Large intestine (tissue), 3 donors: ENCODE data around the gene WFDC12. TPM values are rescaled to one million over a fixed set of nuclear protein-coding genes. Genes with fewer than 3 reads are reported as not detected.

ENCODE experiments used
- DNase-seq, 2 donors: peaks; one replicate each; pipeline versions ENCODE4 v3.0.0 to v3.0.0-alpha.2; 2013
- H3K27ac ChIP-seq: one replicate; pipeline ENCODE4 v1.5.1; 2013; ENCODE audit warnings: low read length
- H3K27me3 ChIP-seq: 2 replicates; pipeline ENCODE4 v1.6.1; 2013; ENCODE audit warnings: low read length; ENCODE audit not compliant: control insufficient read depth, insufficient read depth
- H3K36me3 ChIP-seq: 2 replicates; pipeline ENCODE4 v1.6.1; 2013; ENCODE audit warnings: low read length; ENCODE audit not compliant: control insufficient read depth, insufficient read depth
- H3K4me1 ChIP-seq: one replicate; pipeline ENCODE4 v1.6.1; 2013; ENCODE audit warnings: low read length; ENCODE audit not compliant: control insufficient read depth, insufficient read depth
- H3K4me3 ChIP-seq: one replicate; pipeline ENCODE4 v1.5.1; 2013; ENCODE audit warnings: low read length
- H3K9me3 ChIP-seq: one replicate; pipeline ENCODE4 v1.6.1; 2013; ENCODE audit warnings: mild to moderate bottlenecking, low read depth, low read length, moderate library complexity; ENCODE audit not compliant: control insufficient read depth
- WGBS: methylation state at CpG from one replicate; pipeline ENCODE4 v1.1.5; 2013; ENCODE audit warnings: low lambda C conversion rate; ENCODE audit not compliant: insufficient coverage; 5-methylcytosine and 5-hydroxymethylcytosine counted together
- polyA plus RNA-seq: library from polyadenylated mRNA; unstranded; fragments of 120-200 nt; gene quantifications from one replicate; pipeline ENCODE4 v1.2.1, GENCODE V29; 2013

The WFDC12 gene
- polyA plus RNA-seq, 1 donor = not detected

DNA sequence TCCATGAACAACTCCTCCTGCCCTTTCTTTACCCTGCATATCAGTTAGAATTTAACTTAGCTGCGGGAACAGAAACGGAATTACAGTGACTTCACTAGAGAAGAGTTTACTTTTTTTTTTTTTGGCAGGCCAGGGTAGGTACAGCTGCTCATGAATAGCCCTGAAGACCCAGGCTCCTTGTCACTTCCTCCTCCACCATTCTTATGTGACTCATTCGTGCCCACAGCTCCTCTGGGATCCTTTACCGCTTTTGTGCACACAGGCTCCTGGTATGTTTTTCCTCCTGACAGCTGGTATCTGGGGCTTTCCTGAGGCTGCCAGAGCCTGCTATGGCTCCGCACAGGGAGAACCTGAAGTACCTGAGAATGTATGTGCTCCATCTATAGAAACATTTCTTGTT is 19.5 kb downstream of the WFDC12 start:
- H3K27me3 ChIP-seq = peaks cover 36% of the 10 kb centered on the region
- no peaks in the 10 kb centered on the region for H3K36me3 ChIP-seq
- no peak for DNase-seq
- H3K4me3 ChIP-seq = no peak overlapping the region
- H3K9me3 ChIP-seq = peaks cover 3% of the 10 kb centered on the region
- H3K27ac ChIP-seq = no peak overlapping the region
- peaks cover 3% of the 10 kb centered on the region for H3K4me1 ChIP-seq
- no CpG with 5 or more reads among the region's 5 CpGs for WGBS

DNA sequence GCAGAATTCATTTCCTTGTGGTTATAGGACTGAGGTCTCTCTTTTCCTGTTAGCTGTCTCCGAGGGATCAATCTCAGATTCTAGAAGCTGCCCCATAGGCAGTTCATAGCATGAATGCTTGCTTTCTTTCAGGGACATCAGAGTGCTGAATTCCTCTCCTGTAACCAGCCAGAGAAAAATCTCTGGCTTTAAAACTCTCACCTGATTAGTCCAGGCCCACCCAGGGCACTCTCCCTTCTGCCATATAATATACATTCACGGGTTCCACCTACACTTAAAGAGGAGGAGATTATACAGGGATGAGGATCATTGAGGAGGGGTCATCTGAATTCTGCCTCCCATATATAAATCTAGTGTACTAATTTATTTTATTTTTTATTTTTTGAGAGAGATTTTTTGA is 21.2 kb downstream of the WFDC12 start:
- WGBS = 93% methylated on average over 2 of the region's 2 CpGs
- no peaks in the 10 kb centered on the region for H3K36me3 ChIP-seq
- H3K27ac ChIP-seq = no peak overlapping the region
- DNase-seq = no peak
- H3K9me3 ChIP-seq = peaks cover 5% of the 10 kb centered on the region
- peaks cover 51% of the 10 kb centered on the region for H3K27me3 ChIP-seq
- H3K4me1 ChIP-seq = peaks cover 2% of the 10 kb centered on the region
- H3K4me3 ChIP-seq = no peak overlapping the region

DNA sequence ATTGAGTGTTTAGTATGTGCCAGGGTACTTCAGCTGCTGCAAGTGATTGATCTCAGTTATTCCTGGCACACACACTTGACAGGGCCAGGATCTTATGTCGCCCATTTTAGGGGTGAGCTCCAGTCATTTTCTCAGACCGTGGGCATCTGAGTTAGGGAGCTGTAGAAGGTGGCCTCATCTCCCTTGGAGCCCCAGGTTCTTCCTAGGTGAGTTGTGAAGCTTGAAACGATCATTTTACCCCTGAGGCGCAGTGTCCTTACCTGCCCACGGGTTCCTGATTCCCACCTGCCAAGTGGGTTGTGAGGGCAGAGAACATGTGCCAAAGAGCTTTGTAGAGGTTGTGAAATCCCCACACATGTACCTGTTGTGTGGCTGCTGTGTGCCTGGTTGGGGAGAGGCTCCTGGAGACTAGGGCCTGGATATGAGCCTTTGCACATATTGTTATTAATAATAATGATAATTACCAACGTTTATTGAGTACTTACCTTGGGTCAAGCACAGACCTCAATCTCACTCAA is 22.9 kb downstream of the WFDC12 start:
- Histone ChIP-seq H3K4me3 (no peak overlapping the region), H3K36me3 (no peaks in the 10 kb centered on the region), H3K4me1 (peaks cover 2% of the 10 kb centered on the region), H3K27me3 (peaks cover 68% of the 10 kb centered on the region), H3K27ac (no peak overlapping the region), H3K9me3 (peaks cover 10% of the 10 kb centered on the region)
- DNase-seq = no peak
- WGBS = no CpG with 5 or more reads among the region's 6 CpGs

DNA sequence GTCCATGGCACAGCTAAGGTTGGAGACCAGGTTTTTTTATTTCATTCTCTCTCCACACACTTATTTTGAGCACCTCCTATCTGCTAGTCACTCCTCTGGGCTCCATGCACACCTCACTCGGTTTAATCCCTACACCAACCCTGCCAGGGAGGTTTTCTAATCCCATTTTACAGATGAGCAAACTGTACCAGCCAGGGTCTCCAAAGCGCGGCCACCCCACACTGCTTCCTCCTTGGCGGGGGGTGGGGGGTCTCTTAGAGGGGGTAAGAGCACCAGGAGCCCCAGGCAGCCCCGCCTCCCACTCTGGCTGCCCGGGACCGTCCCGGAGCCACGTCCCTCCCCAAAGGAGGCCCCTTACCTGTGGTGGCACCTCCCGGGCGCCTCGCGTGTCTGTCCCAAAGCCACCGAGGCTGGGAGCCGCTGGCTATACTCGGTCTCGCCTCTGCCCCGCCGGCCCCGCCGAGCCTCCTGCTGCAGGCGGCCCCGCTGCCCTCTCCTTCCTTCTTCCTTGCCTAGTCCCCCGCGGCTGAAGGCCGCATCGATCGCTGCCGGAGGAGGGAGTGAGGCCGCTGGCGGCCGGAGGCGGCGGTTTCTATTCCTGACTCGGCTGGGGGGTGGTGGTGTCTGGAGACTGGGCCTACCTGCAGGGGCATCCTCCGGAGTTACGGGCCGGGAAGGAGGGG is 23.6 kb downstream of the WFDC12 start, which contains the start of gene KCNS1:
Gene KCNS1 (minus strand): TSS at position 565 of the 683 bp plus-strand sequence. CDS start 1,891 bp downstream, outside the sequence.
- H3K27me3 ChIP-seq = peaks cover 72% of the 10 kb centered on the region
- H3K9me3 ChIP-seq = peaks cover 10% of the 10 kb centered on the region
- 11% methylated on average over 1 of the region's 38 CpGs for WGBS
- no peaks in the 10 kb centered on the region for H3K36me3 ChIP-seq
- peaks cover 2% of the 10 kb centered on the region for H3K4me1 ChIP-seq
- H3K27ac ChIP-seq = no peak within 1 kb of the TSS
- DNase-seq = peak in 1 of 2 donors; percentile 32
- no peak within 1 kb of the TSS for H3K4me3 ChIP-seq

DNA sequence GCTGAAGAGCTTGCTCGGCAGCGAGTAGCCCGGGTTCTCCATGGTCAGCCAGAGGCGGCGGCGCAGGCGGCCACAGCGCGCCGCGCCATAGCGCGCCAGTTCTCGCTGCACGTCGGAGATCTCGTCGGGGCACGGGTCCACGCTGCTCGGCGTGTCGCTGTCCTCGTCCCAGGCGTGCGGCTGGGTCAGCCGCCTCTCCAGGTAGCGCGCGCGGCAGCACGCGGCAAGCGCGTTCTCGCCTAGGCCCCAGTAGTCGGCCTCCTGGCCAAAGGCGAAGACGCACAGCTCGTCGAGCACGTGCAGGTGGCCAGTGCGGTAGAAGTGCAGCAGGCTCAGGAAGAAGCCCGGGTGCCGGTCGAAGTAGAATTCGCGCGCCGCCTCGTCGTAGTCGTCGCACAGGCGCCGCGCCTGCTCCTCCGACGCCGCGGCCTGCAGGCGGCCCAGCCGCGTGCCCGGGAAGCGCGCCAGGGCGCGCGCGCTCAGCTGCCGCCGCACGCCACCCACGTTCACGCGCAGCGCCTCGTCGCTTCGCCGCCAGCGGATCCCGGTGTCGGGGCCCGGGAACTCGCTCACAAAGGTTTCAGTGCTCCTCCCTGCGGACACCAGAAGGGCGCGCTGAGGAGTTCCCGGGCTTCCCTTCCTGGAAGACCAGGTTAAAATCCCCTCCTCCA is 26.0 kb downstream of the WFDC12 start:
- H3K9me3 ChIP-seq = peaks cover 10% of the 10 kb centered on the region
- H3K27me3 ChIP-seq = peaks cover 62% of the 10 kb centered on the region
- no peaks in the 10 kb centered on the region for H3K36me3 ChIP-seq
- H3K27ac ChIP-seq = no peak overlapping the region
- peak overlapping the region; percentile 21 for H3K4me3 ChIP-seq
- no CpG with 5 or more reads among the region's 91 CpGs for WGBS
- DNase-seq = peak; percentile 33 to 73
- H3K4me1 ChIP-seq = peaks cover 2% of the 10 kb centered on the region

DNA sequence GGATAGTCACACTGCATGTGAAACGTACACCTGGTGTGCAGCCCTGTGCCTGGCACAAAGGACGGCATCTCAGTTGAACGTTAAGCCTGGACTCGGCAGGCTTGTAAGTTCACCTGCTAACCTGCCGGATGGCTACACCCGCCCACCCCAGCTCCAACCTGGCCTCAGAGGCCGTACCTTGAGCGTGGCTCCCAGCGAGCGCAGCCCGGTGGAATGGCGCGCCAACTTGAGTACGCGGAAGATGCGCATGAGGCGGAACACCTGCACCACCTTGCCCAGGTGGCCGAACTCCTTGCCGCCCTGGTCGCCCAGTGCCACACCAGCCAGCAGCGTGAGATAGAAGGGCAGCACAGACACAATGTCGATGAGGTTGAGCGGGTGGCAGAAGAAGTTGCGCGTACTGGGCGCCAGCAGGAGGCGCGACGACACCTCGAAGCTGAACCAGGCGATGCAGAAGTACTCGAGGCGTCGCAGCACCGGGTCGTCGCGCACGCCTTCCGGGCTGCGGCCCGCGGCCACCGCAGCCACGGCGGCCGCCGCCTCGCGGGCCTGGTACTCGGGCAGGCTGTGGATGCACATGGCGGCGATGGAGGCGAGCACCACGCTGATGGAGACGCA is 26.7 kb downstream of the WFDC12 start:
- Histone ChIP-seq H3K4me1 (peaks cover 2% of the 10 kb centered on the region), H3K27ac (no peak overlapping the region), H3K4me3 (peak overlapping the region; percentile 21), H3K27me3 (peaks cover 58% of the 10 kb centered on the region), H3K36me3 (no peaks in the 10 kb centered on the region), H3K9me3 (peaks cover 10% of the 10 kb centered on the region)
- DNase-seq = peak; percentile 72 to 77
- no CpG with 5 or more reads among the region's 56 CpGs for WGBS

DNA sequence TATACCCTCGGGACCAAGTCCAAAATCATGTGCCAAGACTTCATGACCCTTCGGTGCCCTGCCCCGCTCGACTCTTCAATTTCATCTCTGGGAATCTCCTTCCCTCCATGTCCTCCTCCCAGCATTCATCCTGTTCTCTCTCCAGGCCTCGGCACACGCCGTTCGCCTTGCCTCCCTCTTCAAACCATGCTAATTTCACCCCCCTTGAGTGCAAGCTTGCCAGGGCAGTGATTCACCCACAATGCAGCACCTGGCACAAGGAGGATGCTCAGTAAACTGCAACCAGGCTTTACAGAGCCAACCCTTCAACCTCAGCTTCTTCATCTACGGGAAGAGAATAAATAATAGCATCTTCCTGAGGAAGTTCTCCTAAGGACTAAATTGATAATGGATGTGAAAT is 27.5 kb downstream of the WFDC12 start:
- Histone ChIP-seq H3K9me3 (peaks cover 10% of the 10 kb centered on the region), H3K27me3 (peaks cover 58% of the 10 kb centered on the region), H3K4me3 (no peak overlapping the region), H3K27ac (no peak overlapping the region), H3K36me3 (no peaks in the 10 kb centered on the region), H3K4me1 (peaks cover 2% of the 10 kb centered on the region)
- no peak for DNase-seq
- no CpG with 5 or more reads among the region's 9 CpGs for WGBS

DNA sequence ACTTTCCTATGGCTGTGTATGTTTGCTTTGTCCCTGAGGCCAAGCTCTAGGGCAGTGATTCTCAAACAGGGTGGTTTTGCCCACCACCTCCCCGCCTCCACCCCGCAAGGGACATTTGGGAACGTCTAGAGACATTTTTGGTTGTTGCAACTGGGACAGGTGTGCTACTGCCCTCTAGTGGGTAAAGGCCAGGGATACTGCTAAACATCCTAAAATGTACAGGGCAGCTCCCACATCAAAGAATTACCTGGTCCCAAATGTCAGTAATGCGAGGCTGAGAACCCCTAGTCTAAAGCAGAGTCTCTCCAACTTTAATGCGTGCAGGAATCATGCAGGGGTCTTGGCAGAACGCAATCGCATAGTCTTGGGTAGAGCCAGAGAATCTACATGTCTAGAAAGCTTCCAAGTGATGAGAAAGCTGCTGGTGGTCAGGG is 28.4 kb downstream of the WFDC12 start:
- H3K9me3 ChIP-seq = peaks cover 8% of the 10 kb centered on the region
- DNase-seq = no peak
- WGBS = no CpG with 5 or more reads among the region's 7 CpGs
- no peak overlapping the region for H3K4me3 ChIP-seq
- no peaks in the 10 kb centered on the region for H3K4me1 ChIP-seq
- H3K36me3 ChIP-seq = no peaks in the 10 kb centered on the region
- no peak overlapping the region for H3K27ac ChIP-seq
- H3K27me3 ChIP-seq = peaks cover 48% of the 10 kb centered on the region

DNA sequence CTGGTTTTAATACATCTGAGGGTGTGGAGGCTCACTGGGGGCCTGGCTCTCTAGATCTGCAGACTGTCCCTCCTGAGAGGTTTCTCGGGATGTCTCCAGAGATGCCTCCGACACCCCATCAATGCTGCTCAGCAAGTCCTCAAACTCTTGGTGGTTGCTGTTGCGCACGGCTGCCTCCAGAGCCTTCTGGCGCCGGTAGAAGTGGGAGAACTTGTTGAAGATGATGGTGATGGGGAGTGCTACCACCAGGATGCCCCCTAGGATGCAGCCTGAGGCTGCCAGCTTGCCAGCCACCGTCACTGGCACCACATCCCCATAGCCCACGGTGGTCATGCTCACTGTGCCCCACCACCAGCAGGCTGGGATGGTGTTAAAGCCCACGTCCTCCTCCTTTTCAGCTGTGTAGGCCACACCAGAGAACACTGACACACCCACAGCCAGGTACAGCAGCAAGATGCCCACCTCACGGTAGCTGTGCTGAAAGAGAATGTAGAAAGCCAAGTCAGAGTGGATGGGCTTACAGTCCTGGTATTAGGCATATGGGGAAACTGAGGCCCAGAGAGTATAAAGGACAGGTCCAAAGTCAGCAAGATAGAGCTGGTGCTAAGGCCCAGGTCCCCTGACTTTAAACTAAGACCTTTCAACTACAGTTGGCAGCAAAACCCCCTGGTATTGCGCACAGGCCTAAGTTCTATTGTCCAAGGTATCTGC is 29.2 kb downstream of the WFDC12 start:
- Histone ChIP-seq H3K27me3 (peaks cover 40% of the 10 kb centered on the region), H3K9me3 (peaks cover 7% of the 10 kb centered on the region), H3K27ac (no peak overlapping the region), H3K4me3 (no peak overlapping the region), H3K4me1 (no peaks in the 10 kb centered on the region), H3K36me3 (no peaks in the 10 kb centered on the region)
- DNase-seq = no peak
- WGBS = no CpG with 5 or more reads among the region's 11 CpGs

DNA sequence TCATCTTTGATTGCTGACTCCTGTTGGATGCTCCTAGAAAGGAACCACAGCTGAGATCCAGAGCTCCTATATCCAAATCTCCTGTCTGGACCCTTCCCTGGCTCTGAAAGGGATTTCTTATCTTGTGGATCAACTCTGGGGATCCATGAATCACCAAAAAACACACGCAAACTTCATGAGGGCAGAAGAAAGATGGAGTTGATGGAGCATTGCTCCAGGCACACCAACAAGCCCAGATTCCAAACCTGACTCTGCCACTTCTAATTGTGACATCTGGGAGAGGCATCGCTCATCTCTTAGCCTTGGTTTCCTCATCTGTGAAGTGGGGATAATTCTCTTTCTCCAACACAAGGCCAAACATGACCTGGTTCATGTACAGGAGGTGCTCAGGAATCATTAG is 30.1 kb downstream of the WFDC12 start:
- H3K27ac ChIP-seq = no peak overlapping the region
- H3K4me1 ChIP-seq = no peaks in the 10 kb centered on the region
- H3K4me3 ChIP-seq = no peak overlapping the region
- H3K9me3 ChIP-seq = peaks cover 7% of the 10 kb centered on the region
- H3K36me3 ChIP-seq = no peaks in the 10 kb centered on the region
- no CpG with 5 or more reads among the region's 2 CpGs for WGBS
- H3K27me3 ChIP-seq = peaks cover 32% of the 10 kb centered on the region
- DNase-seq = no peak
